Natural killer cell treated with Interleukin-12 subunit alpha and Interleukin-12 subunit beta and Interleukin-15 and Interleukin-18, amount 100 ng/mL, for 72 hours (primary cell): Measurements from ENCODE around the gene DIPK2A. TPM values are rescaled to one million over a fixed set of nuclear protein-coding genes. Genes with fewer than 3 reads are reported as not detected.

Source experiments
- ATAC-seq, 2 donors: fragments of 150-1000 bp; cut with Tn5 transposase in 1 of 2; sonication (Bioruptor Pico), chemical (Tn5 transposase) in 1 of 2; 2 replicates each; pipeline ENCODE4 v1.10.0; 2021
- DNase-seq: peaks from one replicate; pipeline ENCODE4 v3.0.0; 2022; ENCODE audit warnings: low spot score
- H3K27ac Mint-ChIP-seq, 2 donors: 1 replicate in 1 of 2; 2 replicates in 1 of 2; pipeline ENCODE4 v1.8.0; 2022; ENCODE audit warnings: mixed read lengths in 2 of 2, mild to moderate bottlenecking in 1 of 2, moderate library complexity in 1 of 2
- H3K27me3 Mint-ChIP-seq, 2 donors: 1 replicate in 1 of 2; 2 replicates in 1 of 2; pipeline ENCODE4 v1.8.0; 2022; ENCODE audit warnings: mixed read lengths in 2 of 2
- H3K36me3 Mint-ChIP-seq: one replicate; pipeline ENCODE4 v1.8.0; 2022; ENCODE audit warnings: mixed read lengths
- H3K4me1 Mint-ChIP-seq, 2 donors: 1 replicate in 1 of 2; 2 replicates in 1 of 2; pipeline ENCODE4 v1.8.0; 2022; ENCODE audit warnings: low read depth in 2 of 2, mixed read lengths in 2 of 2, mild to moderate bottlenecking in 1 of 2
- H3K4me3 Mint-ChIP-seq: one replicate; pipeline ENCODE4 v1.8.0; 2022; ENCODE audit warnings: mixed read lengths
- H3K9me3 Mint-ChIP-seq: 2 replicates; pipeline ENCODE4 v1.8.0; 2022; ENCODE audit warnings: mixed read lengths
- total RNA-seq, 2 donors: library from RNA; stranded (reverse); gene quantifications; one replicate each; pipeline ENCODE4 v1.2.3, GENCODE V29; 2022

Gene DIPK2A
- total RNA-seq, 2 donors from 2014 or later = 23.0 to 30.9 TPM

- Mint-ChIP-seq H3K36me3 (peaks cover 7% of the 10 kb centered on the region), H3K9me3 (no peaks in the 10 kb centered on the region), H3K4me3 (no peak overlapping the region), H3K27ac (no peak overlapping the region), H3K4me1 (peaks cover 25 to 31% of the 10 kb centered on the region in 2 donors), H3K27me3 (no peaks in the 10 kb centered on the region)
- DNase-seq (no peak), ATAC-seq (no peak)
Observed at GRCh38 chr3:143988306-143988705, 16.7 kb downstream of the DIPK2A start.

GRCh38 chr3:143989461-143989860 lies 17.8 kb downstream of the DIPK2A start:
- DNase-seq (no peak), ATAC-seq (no peak)
- Mint-ChIP-seq H3K27me3 (no peaks in the 10 kb centered on the region), H3K4me3 (no peak overlapping the region), H3K9me3 (no peaks in the 10 kb centered on the region), H3K27ac (no peak overlapping the region), H3K36me3 (peaks cover 7% of the 10 kb centered on the region), H3K4me1 (peaks cover 17 to 21% of the 10 kb centered on the region in 2 donors)

GRCh38 chr3:143991713-143992112 lies 20.1 kb downstream of the DIPK2A start:
- Mint-ChIP-seq H3K9me3 (no peaks in the 10 kb centered on the region), H3K27ac (no peak overlapping the region), H3K4me3 (no peak overlapping the region), H3K36me3 (peaks cover 7% of the 10 kb centered on the region), H3K27me3 (no peaks in the 10 kb centered on the region), H3K4me1 (peaks cover 15 to 21% of the 10 kb centered on the region in 2 donors)
- ATAC-seq (no peak), DNase-seq (no peak)

GRCh38 chr3:143998266-143998665 lies 26.6 kb downstream of the DIPK2A start:
- H3K36me3 Mint-ChIP-seq = no peaks in the 10 kb centered on the region
- ATAC-seq = no peak
- peaks cover 8 to 13% of the 10 kb centered on the region in 2 donors for H3K4me1 Mint-ChIP-seq
- no peak for DNase-seq
- H3K4me3 Mint-ChIP-seq = no peak overlapping the region
- no peaks in the 10 kb centered on the region for H3K9me3 Mint-ChIP-seq
- H3K27me3 Mint-ChIP-seq = no peaks in the 10 kb centered on the region
- H3K27ac Mint-ChIP-seq = no peak overlapping the region

GRCh38 chr3:144003051-144003450 lies 31.4 kb downstream of the DIPK2A start:
- no peak for DNase-seq
- peaks cover 5 to 9% of the 10 kb centered on the region in 2 donors for H3K4me1 Mint-ChIP-seq
- H3K36me3 Mint-ChIP-seq = no peaks in the 10 kb centered on the region
- H3K4me3 Mint-ChIP-seq = no peak overlapping the region
- no peak overlapping the region for H3K27ac Mint-ChIP-seq
- H3K27me3 Mint-ChIP-seq = no peaks in the 10 kb centered on the region
- no peaks in the 10 kb centered on the region for H3K9me3 Mint-ChIP-seq
- no peak for ATAC-seq

- H3K9me3 Mint-ChIP-seq = no peaks in the 10 kb centered on the region
- no peaks in the 10 kb centered on the region for H3K27me3 Mint-ChIP-seq
- ATAC-seq (no peak), DNase-seq (no peak)
- no peaks in the 10 kb centered on the region for H3K36me3 Mint-ChIP-seq
- H3K4me1 Mint-ChIP-seq = no peaks in the 10 kb centered on the region
- no peak overlapping the region for H3K4me3 Mint-ChIP-seq
- H3K27ac Mint-ChIP-seq = no peak overlapping the region
Observed at GRCh38 chr3:144010371-144010770, 38.7 kb downstream of the DIPK2A start.

- ATAC-seq = no peak
- DNase-seq = no peak
- Mint-ChIP-seq H3K9me3 (no peaks in the 10 kb centered on the region), H3K4me3 (no peak overlapping the region), H3K27me3 (no peaks in the 10 kb centered on the region), H3K36me3 (no peaks in the 10 kb centered on the region), H3K4me1 (no peaks in the 10 kb centered on the region), H3K27ac (no peak overlapping the region)
Observed at GRCh38 chr3:144011251-144011799, 39.7 kb downstream of the DIPK2A start.

GRCh38 chr3:144015133-144015532 lies 43.5 kb downstream of the DIPK2A start:
- ATAC-seq (no peak), DNase-seq (no peak)
- H3K4me3 Mint-ChIP-seq = no peak overlapping the region
- no peaks in the 10 kb centered on the region for H3K9me3 Mint-ChIP-seq
- H3K27me3 Mint-ChIP-seq = peaks cover 0 to 6% of the 10 kb centered on the region in 2 donors
- no peaks in the 10 kb centered on the region for H3K4me1 Mint-ChIP-seq
- no peak overlapping the region for H3K27ac Mint-ChIP-seq
- H3K36me3 Mint-ChIP-seq = no peaks in the 10 kb centered on the region

- no peak overlapping the region for H3K27ac Mint-ChIP-seq
- DNase-seq = no peak
- peaks cover 0 to 6% of the 10 kb centered on the region in 2 donors for H3K27me3 Mint-ChIP-seq
- peaks cover 6% of the 10 kb centered on the region for H3K36me3 Mint-ChIP-seq
- no peak overlapping the region for H3K4me3 Mint-ChIP-seq
- H3K4me1 Mint-ChIP-seq = no peaks in the 10 kb centered on the region
- ATAC-seq = no peak
- peaks cover 3% of the 10 kb centered on the region for H3K9me3 Mint-ChIP-seq
Observed at GRCh38 chr3:144018776-144019175, 47.2 kb downstream of the DIPK2A start.

Other genes with a start within 250 kb of the DIPK2A start
- 10 to 100 TPM; 11.0 to 11.9 TPM for gene SLC9A9, start 123.4 kb upstream of the DIPK2A start, total RNA-seq